Kidney epithelial cell (primary cell): ENCODE data around the gene RPS25. TPM values are rescaled to one million over a fixed set of nuclear protein-coding genes. Genes with fewer than 3 reads are reported as not detected.
"Not testable (repeated sequence)": the region's sequence is repeated elsewhere in the genome, so short reads cannot be mapped to it uniquely, and the experiment has no call there.

ENCODE experiments used
- DNase-seq: peaks from one replicate; pipeline ENCODE4 v3.0.0-alpha.2; 2010; ENCODE audit warnings: low read depth
- H3K27me3 ChIP-seq: 2 replicates; pipeline ENCODE4 v1.6.0; 2011; ENCODE audit warnings: low read length; ENCODE audit not compliant: control insufficient read depth, insufficient read depth
- H3K36me3 ChIP-seq: 2 replicates; pipeline ENCODE4 v1.5.1; 2011; ENCODE audit warnings: low read length; ENCODE audit not compliant: control insufficient read depth, insufficient read depth
- H3K4me3 ChIP-seq: 2 replicates; pipeline ENCODE4 v1.5.1; 2011; ENCODE audit warnings: low read depth, mild to moderate bottlenecking, control low read depth, low read length
- total RNA-seq: library from RNA; depleted of rRNA; stranded (reverse); fragments of >200 nt; gene quantifications from 2 replicates; pipeline ENCODE4 v1.2.3, GENCODE V29; 2015
- TF ChIP-seq, protein P1 (sequence below): IDR thresholded peaks from 2 replicates; pipeline ENCODE4 v1.5.1; 2011; ENCODE audit warnings: mild to moderate bottlenecking, moderate library complexity, low read length, control low read depth, inconsistent platforms; ENCODE audit not compliant: insufficient read depth, poor library complexity, severe bottlenecking

The RPS25 gene
- total RNA-seq, 1 donor from 2014 or later = 1,597 TPM

DNA sequence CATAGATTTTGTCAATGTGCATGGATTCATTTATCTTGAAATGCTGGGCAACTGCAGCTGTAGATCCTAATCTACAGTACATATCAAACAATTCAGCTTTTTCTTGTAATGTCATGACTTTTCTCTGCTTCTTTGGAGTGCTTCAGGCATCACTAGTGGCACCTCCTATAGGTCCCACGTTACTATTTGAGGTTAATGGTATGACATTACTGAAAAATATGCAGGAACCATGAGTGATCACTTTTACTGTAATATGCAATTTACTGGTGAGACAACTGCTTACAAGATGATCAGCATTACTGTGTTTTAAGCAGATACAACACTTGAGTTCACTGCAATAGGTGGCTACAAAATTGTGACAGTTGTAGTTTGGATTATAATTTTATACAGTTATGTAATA lies 17.2 kb downstream of the RPS25 start:
- Histone ChIP-seq H3K36me3 (peaks cover 1% of the 10 kb centered on the region), H3K27me3 (no peaks in the 10 kb centered on the region), H3K4me3 (no peak overlapping the region)
- DNase-seq = no peak
- TF ChIP-seq, protein P1, sequence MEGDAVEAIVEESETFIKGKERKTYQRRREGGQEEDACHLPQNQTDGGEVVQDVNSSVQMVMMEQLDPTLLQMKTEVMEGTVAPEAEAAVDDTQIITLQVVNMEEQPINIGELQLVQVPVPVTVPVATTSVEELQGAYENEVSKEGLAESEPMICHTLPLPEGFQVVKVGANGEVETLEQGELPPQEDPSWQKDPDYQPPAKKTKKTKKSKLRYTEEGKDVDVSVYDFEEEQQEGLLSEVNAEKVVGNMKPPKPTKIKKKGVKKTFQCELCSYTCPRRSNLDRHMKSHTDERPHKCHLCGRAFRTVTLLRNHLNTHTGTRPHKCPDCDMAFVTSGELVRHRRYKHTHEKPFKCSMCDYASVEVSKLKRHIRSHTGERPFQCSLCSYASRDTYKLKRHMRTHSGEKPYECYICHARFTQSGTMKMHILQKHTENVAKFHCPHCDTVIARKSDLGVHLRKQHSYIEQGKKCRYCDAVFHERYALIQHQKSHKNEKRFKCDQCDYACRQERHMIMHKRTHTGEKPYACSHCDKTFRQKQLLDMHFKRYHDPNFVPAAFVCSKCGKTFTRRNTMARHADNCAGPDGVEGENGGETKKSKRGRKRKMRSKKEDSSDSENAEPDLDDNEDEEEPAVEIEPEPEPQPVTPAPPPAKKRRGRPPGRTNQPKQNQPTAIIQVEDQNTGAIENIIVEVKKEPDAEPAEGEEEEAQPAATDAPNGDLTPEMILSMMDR = no peak

- Histone ChIP-seq H3K27me3 (no peaks in the 10 kb centered on the region), H3K36me3 (peaks cover 1% of the 10 kb centered on the region), H3K4me3 (peak overlapping the region; percentile 90)
- TF ChIP-seq, protein P1 = no peak
- peak; percentile 62 for DNase-seq
Observed at GRCh38 chr11:118998822-118999221, 19.3 kb downstream of the RPS25 start.

DNA sequence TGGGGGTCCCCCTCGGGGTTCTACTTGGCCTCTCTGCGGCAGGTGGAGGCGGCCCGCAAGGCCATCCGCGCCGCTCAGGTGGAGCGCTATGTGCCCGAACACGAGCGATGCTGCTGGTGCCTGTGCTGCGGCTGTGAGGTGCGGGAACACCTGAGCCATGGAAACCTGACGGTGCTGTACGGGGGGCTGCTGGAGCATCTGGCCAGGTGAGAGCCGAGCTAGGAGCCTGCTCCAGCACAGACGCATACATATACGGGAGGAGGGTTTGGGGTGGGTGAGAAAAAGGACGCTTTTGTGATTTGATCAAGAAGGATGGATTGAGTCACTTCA lies 19.8 kb downstream of the RPS25 start:
- TF ChIP-seq, protein P1 = no peak
- Histone ChIP-seq H3K36me3 (peaks cover 1% of the 10 kb centered on the region), H3K27me3 (no peaks in the 10 kb centered on the region), H3K4me3 (peak overlapping the region; percentile 90)
- DNase-seq = no peak

GRCh38 chr11:118997627-118998387 lies 20.3 kb downstream of the RPS25 start, which contains the start of gene CENATAC:
TSS of gene CENATAC (plus strand) at chr11:118998138. CDS start at chr11:118998198, 60 bp downstream.
- H3K4me3 ChIP-seq = peak within 1 kb of the TSS; percentile 90
- DNase-seq = peak; percentile 54
- peaks cover 1% of the 10 kb centered on the region for H3K36me3 ChIP-seq
- H3K27me3 ChIP-seq = no peaks in the 10 kb centered on the region
- TF ChIP-seq, protein P1 = no peak

DNA sequence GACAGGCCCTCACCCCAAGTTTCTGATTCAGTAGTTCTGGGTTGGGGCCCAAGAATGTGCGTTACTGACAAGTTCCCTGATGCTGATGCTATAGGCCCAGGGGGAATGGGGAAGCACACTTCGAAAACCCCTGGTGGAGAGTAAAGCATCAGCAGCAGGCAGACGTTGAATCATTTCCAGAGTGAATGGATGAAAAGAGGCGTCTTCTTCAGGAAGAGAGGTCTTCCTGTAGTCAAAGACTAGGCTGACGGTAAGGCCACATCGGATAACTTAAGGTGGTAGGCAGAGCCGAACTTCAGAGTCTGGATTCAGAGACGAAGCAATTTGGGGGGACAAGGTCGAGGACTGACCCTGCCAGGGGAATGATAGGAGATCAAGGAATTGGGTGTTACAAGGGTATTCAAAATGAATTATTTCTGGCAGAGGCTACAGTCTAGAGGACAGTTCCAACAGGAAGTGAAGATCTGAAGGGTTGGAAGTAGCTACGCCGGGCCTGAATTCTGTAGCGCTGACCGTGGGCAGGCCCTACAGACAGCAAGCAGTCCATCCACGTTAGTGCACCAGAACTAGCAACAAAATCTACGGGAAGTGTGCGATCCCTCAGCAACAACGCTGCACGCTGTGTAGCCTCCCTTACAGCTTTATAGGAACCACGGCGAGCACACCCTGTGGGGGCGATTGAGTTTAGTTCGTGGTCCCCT lies 21.1 kb downstream of the RPS25 start:
- peak overlapping the region; percentile 90 for H3K4me3 ChIP-seq
- no peaks in the 10 kb centered on the region for H3K27me3 ChIP-seq
- TF ChIP-seq, protein P1 = no peak
- peaks cover 1% of the 10 kb centered on the region for H3K36me3 ChIP-seq
- DNase-seq = no peak

DNA sequence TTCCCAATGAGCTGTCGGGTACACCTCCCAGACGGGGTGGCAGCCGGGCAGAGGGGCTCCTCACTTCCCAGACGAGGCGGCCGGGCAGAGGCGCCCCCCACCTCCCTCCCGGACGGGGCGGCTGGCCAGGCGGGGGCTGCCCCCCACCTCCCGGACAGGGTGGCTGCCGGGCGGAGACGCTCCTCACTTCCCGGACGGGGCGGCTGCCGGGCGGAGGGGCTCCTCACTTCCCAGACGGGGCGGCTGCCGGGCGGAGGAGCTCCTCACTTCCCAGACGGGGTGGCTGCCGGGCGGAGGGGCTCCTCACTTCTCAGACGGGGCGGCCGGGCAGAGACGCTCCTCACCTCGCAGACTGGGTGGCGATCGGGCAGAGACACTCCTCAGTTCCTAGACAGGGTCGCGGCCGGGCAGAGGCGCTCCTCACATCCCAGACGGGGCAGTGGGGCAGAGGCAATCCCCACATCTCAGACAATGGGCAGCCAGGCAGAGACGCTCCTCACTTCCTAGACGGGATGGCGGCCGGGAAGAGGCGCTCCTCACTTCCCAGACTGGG lies 26.6 kb downstream of the RPS25 start:
- not testable (repeated sequence) for H3K27me3 ChIP-seq, H3K36me3 ChIP-seq, DNase-seq, H3K4me3 ChIP-seq
